Measurements from ENCODE around the gene DPP9.
"Not testable (repeated sequence)": the region's sequence is repeated elsewhere in the genome, so short reads cannot be mapped to it uniquely, and the experiment has no call there.

The DPP9 gene

DNA sequence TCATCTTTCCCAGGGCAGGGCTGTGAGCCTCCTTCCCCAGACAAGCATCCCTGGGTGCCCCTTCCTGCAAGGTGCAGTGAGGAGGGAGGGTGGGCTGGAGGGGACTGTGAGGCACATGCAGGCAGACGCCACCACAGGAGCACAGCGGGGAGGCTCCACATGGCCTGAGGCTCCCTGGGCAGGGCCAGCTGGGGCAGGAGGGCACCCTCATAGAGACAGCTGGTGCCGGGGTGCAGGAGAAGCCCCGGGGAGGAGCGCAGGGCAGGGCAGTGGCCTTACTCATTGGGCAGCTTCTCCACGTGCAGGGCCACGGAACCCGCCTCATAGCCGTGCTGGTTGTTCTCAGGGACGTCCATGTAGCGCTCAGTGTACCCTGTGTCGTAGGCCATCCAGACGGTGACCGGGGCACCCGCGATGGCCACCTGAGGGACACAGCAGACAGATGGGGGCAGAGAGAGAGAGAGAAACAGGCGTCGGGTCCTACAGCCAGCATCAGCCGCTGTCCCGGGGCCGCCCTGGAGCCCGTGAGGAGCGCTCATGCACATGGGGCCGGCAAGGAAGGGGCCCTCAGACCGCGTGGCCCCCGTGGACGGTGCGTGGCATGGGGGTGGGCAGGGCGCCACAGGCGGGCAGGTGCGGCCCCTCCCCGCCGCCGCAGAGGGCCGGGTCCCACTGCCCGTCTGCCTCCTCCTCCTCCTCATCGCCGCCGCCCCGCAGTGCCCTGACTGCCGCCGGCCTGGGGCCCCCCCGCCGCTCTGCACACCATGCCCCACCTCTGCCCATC, 41.0 kb downstream of the DPP9 start:
- TF ChIP-seq FOXP2 (optimal IDR thresholded peaks at IDR 0.05; ENCODE audit: control extremely low read depth, extremely low read length, insufficient read depth): no peak
- TF ChIP-seq EZH2 (IDR thresholded peaks at IDR 0.05): no peak
- TF ChIP-seq POLR2AphosphoS5 (IDR thresholded peaks at IDR 0.05; ENCODE audit: borderline replicate concordance, low read depth, low read length): no peak
- no peak for DNase-seq (ENCODE audit: low read depth, low spot score)
- Histone ChIP-seq H3K9ac (ENCODE audit: insufficient read length) (no peak overlapping the region), H3K27ac (no peak overlapping the region), H3K4me3 (no peak overlapping the region), H3K36me3 (ENCODE audit: insufficient read depth, low read length) (no peaks in the 10 kb centered on the region), H3K9me3 (ENCODE audit: low read depth, low read length) (no peaks in the 10 kb centered on the region)

DNA sequence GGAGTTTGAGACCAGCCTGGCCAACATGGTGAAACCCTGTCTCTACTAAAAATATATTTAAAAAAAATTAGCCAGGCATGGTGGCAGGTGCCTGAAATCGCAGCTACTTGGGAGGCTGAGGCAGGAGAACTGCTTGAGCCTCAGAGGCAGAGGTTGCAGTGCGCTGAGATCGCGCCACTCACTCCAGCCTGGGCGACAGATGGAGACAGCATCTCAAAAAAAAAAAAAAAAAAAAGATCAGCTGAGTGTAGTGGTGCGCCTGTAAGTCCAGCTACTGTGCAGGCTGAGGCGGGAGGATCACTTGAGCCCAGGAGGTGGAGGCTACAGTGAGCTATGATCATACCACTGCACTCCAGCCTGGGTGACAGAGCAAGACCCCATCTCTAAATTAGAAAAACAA, 43.6 kb downstream of the DPP9 start:
- H3K9ac ChIP-seq (ENCODE audit: insufficient read length); H3K9me3 ChIP-seq (ENCODE audit: low read depth, low read length); DNase-seq (ENCODE audit: low read depth, low spot score); H3K4me3 ChIP-seq; H3K36me3 ChIP-seq (ENCODE audit: insufficient read depth, low read length): not testable (repeated sequence)
- peak overlapping the region; percentile 84; the same call in 1 of the 2 replicates for H3K27ac ChIP-seq

- TF ChIP-seq FOXP2 (optimal IDR thresholded peaks at IDR 0.05; ENCODE audit: control extremely low read depth, extremely low read length, insufficient read depth) (no peak), POLR2AphosphoS5 (IDR thresholded peaks at IDR 0.05; ENCODE audit: borderline replicate concordance, low read depth, low read length) (no peak), EZH2 (IDR thresholded peaks at IDR 0.05) (no peak)
- Histone ChIP-seq H3K36me3 (ENCODE audit: insufficient read depth, low read length) (no peaks in the 10 kb centered on the region), H3K27ac (peak overlapping the region; percentile 84), H3K9me3 (ENCODE audit: low read depth, low read length) (no peaks in the 10 kb centered on the region), H3K9ac (ENCODE audit: insufficient read length) (peak overlapping the region; percentile 66), H3K4me3 (peak overlapping the region; percentile 81)
- DNase-seq (ENCODE audit: low read depth, low spot score): peak; percentile 89
Observed at GRCh38 chr19:4678881-4679790, 44.5 kb downstream of the DPP9 start.

GRCh38 chr19:4676955-4677731, 46.5 kb downstream of the DPP9 start:
- no peak overlapping the region for H3K9ac ChIP-seq (ENCODE audit: insufficient read length)
- TF ChIP-seq FOXP2 (optimal IDR thresholded peaks at IDR 0.05; ENCODE audit: control extremely low read depth, extremely low read length, insufficient read depth) (no peak), EZH2 (IDR thresholded peaks at IDR 0.05) (no peak), POLR2AphosphoS5 (IDR thresholded peaks at IDR 0.05; ENCODE audit: borderline replicate concordance, low read depth, low read length) (no peak)
- H3K9me3 ChIP-seq (ENCODE audit: low read depth, low read length): no peaks in the 10 kb centered on the region
- H3K36me3 ChIP-seq (ENCODE audit: insufficient read depth, low read length): no peaks in the 10 kb centered on the region
- H3K27ac ChIP-seq: no peak overlapping the region
- no peak for DNase-seq (ENCODE audit: low read depth, low spot score)
- no peak overlapping the region for H3K4me3 ChIP-seq

- no peaks in the 10 kb centered on the region for H3K36me3 ChIP-seq (ENCODE audit: insufficient read depth, low read length)
- no peak overlapping the region for H3K27ac ChIP-seq
- H3K4me3 ChIP-seq: no peak overlapping the region
- H3K9ac ChIP-seq (ENCODE audit: insufficient read length): no peak overlapping the region
- no peaks in the 10 kb centered on the region for H3K9me3 ChIP-seq (ENCODE audit: low read depth, low read length)
- TF ChIP-seq EZH2 (IDR thresholded peaks at IDR 0.05) (no peak), POLR2AphosphoS5 (IDR thresholded peaks at IDR 0.05; ENCODE audit: borderline replicate concordance, low read depth, low read length) (no peak), FOXP2 (optimal IDR thresholded peaks at IDR 0.05; ENCODE audit: control extremely low read depth, extremely low read length, insufficient read depth) (no peak)
- DNase-seq (ENCODE audit: low read depth, low spot score): no peak
Observed at GRCh38 chr19:4675346-4675745, 48.3 kb downstream of the DPP9 start.

DNA sequence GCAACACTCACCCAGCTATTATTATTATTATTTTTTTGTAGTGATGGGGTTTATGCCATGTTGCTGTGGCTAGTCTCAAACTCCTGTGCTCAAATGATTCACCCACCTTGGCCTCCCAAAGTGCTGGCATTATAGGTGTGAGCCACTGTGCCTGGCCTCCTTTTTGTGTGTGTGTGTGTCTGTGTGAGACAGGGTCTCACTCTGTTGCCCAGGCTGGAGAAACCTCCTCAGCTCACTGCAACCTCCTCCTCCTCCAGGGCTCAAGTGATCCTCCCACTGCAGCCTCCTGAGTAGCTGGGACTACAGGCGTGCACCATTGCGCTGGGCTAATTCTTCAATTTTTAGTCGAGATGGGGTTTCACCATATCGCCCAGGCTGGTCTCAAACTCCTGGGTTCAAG, 49.9 kb downstream of the DPP9 start:
- H3K9me3 ChIP-seq (ENCODE audit: low read depth, low read length): no peaks in the 10 kb centered on the region
- H3K27ac ChIP-seq: no peak overlapping the region
- H3K4me3 ChIP-seq: no peak overlapping the region
- no peak overlapping the region for H3K9ac ChIP-seq (ENCODE audit: insufficient read length)
- TF ChIP-seq EZH2 (IDR thresholded peaks at IDR 0.05): no peak
- TF ChIP-seq FOXP2 (optimal IDR thresholded peaks at IDR 0.05; ENCODE audit: control extremely low read depth, extremely low read length, insufficient read depth): no peak
- no peak for TF ChIP-seq POLR2AphosphoS5 (IDR thresholded peaks at IDR 0.05; ENCODE audit: borderline replicate concordance, low read depth, low read length)
- DNase-seq (ENCODE audit: low read depth, low spot score): no peak
- peaks cover 3% of the 10 kb centered on the region; the same call in 1 of the 2 replicates for H3K36me3 ChIP-seq (ENCODE audit: insufficient read depth, low read length)

GRCh38 chr19:4673216-4673615, 50.4 kb downstream of the DPP9 start:
- Histone ChIP-seq H3K27ac (no peak overlapping the region), H3K9ac (ENCODE audit: insufficient read length) (no peak overlapping the region), H3K4me3 (no peak overlapping the region), H3K36me3 (ENCODE audit: insufficient read depth, low read length) (peaks cover 9% of the 10 kb centered on the region), H3K9me3 (ENCODE audit: low read depth, low read length) (no peaks in the 10 kb centered on the region)
- no peak for DNase-seq (ENCODE audit: low read depth, low spot score)
- TF ChIP-seq EZH2 (IDR thresholded peaks at IDR 0.05): no peak
- TF ChIP-seq FOXP2 (optimal IDR thresholded peaks at IDR 0.05; ENCODE audit: control extremely low read depth, extremely low read length, insufficient read depth): no peak
- no peak for TF ChIP-seq POLR2AphosphoS5 (IDR thresholded peaks at IDR 0.05; ENCODE audit: borderline replicate concordance, low read depth, low read length)

Measured in SK-N-MC (cell line).